HUES6 (cell line): ENCODE results near the gene GSDMA.
A peak's percentile ranks its signal among the peaks of the same experiment; 100 is the strongest.

Experiments used
- H3K27ac ChIP-seq: 2 replicates; pipeline ENCODE4 v1.7.0; 2013; ENCODE audit warnings: low read depth, mild to moderate bottlenecking, low read length, inconsistent platforms
- H3K27me3 ChIP-seq: 2 replicates; pipeline ENCODE4 v1.6.1; 2013; ENCODE audit warnings: low read length; ENCODE audit not compliant: control insufficient read depth, insufficient read depth
- H3K36me3 ChIP-seq: 2 replicates; pipeline ENCODE4 v1.6.1; 2013; ENCODE audit warnings: low read length; ENCODE audit not compliant: control insufficient read depth, insufficient read depth
- H3K4me1 ChIP-seq: 2 replicates; pipeline ENCODE4 v1.6.1; 2013; ENCODE audit warnings: low read length; ENCODE audit not compliant: control insufficient read depth, insufficient read depth
- H3K4me3 ChIP-seq: 2 replicates; pipeline ENCODE4 v1.5.1; 2013; ENCODE audit warnings: low read depth, low read length
- H3K9ac ChIP-seq: one replicate; pipeline ENCODE4 v1.6.1; 2013; ENCODE audit warnings: mild to moderate bottlenecking, low read length
- H3K9me3 ChIP-seq: 2 replicates; pipeline ENCODE4 v1.6.1; 2013; ENCODE audit warnings: low read depth, low read length; ENCODE audit not compliant: control insufficient read depth, insufficient read depth

Gene GSDMA

DNA sequence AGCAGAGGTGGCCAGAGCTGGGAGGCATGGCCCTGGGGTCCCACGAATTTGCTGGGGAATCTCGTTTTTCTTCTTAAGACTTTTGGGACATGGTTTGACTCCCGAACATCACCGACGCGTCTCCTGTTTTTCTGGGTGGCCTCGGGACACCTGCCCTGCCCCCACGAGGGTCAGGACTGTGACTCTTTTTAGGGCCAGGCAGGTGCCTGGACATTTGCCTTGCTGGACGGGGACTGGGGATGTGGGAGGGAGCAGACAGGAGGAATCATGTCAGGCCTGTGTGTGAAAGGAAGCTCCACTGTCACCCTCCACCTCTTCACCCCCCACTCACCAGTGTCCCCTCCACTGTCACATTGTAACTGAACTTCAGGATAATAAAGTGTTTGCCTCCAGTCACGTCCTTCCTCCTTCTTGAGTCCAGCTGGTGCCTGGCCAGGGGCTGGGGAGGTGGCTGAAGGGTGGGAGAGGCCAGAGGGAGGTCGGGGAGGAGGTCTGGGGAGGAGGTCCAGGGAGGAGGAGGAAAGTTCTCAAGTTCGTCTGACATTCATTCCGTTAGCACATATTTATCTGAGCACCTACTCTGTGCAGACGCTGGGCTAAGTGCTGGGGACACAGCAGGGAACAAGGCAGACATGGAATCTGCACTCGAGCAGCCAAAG, 54.7 kb downstream of the GSDMA start:
- Histone ChIP-seq H3K4me3 (no peak overlapping the region), H3K9ac (no peak overlapping the region), H3K27ac (no peak overlapping the region), H3K4me1 (peaks cover 30% of the 10 kb centered on the region), H3K9me3 (no peaks in the 10 kb centered on the region), H3K27me3 (no peaks in the 10 kb centered on the region), H3K36me3 (peaks cover 42% of the 10 kb centered on the region)

DNA sequence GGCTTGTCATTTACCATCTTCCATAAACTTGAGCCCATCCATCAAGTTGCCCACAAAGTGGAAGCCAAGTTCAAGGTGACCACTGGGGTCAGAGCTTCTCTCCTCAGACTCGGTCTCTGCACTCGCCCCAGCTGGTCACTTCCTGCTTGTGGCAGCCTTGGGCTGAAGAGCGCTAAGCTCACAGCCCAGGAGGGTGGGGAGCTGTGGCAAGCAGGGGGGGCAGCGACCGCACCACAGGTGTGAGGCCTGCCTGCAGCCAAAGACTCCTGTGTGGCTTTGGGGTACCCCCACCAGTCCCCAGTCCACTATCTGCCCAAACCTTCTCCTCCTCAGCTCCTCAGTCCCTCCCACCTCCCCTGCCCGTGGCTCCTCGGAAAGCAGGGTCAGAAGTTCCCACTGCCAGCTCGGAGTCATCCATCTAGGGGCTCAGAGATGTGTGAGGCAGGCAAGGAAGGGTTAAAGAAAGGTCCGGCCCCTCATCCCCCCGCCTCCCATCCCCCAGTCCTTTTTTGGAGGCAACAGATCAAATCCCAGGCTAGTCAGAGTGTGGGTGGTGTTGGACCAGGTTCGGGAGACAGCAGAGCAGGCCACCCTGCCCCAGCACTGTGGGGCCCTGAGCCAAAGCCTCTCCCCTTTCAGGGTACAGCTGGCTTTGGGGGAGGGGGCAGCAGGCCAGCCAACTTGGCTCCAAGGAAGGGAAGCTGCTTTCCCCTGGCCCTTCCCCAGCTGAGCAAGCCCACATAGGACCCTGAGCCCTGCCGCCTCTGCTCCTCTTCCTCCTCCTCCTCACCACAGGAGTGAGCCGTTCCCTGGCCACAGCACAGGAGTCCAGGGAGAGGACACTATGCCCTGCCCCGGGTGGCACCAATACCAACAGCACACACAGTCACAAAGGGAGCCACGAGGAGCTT, 55.7 kb downstream of the GSDMA start:
- Histone ChIP-seq H3K4me3 (0 out of 2 replicates have a peak overlapping the region, but pooled peaks have one; percentile 4), H3K4me1 (peaks cover 30% of the 10 kb centered on the region), H3K27me3 (no peaks in the 10 kb centered on the region), H3K9me3 (no peaks in the 10 kb centered on the region), H3K27ac (peak overlapping the region; percentile 25; the same call in 1 of the 2 replicates), H3K36me3 (peaks cover 50% of the 10 kb centered on the region), H3K9ac (peak overlapping the region; percentile 19)

DNA sequence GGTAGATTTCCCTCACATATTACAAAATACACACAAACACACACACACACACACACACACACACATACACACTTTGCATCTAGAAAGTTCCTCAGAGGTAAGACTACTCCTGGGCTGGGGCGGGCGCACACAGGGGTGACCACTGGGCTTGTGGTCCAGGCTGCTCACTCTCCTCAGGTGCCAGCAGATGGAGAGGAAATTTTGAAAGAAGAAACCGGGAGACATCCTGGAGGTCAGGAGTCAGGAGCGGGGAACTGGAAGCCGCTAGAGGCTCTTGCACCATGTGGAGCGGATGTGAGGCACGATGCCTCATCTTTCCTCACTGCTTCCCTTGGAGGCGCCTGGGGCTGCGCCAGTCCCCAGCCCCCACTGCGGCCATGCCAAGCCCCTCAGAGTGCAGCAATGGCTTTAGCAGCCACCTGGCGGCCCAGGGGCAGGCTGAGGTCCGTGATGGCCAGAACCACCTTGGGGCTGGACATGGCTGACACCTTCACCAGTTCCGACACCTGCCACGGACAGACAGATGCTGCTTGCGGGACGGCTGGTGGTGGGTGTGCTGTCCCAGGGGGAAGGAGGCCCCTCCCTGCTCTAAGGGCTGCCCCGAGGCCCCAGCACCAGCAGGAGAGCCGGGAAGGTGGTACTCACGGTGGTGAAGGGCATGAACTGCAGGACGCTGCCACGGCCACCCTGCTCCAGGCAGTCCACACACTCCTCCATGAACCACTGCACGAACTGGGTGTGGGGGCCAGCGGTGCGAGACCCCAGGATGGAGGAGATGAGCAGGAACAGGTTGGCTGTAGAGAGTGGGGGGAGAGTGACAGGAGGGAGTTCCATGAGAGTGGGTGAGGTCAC, 56.6 kb downstream of the GSDMA start:
- H3K27ac ChIP-seq = no peak overlapping the region
- H3K4me3 ChIP-seq = 0 out of 2 replicates have a peak overlapping the region, but pooled peaks have one; percentile 4
- H3K36me3 ChIP-seq = peaks cover 55% of the 10 kb centered on the region
- no peaks in the 10 kb centered on the region for H3K9me3 ChIP-seq
- H3K4me1 ChIP-seq = peaks cover 30% of the 10 kb centered on the region
- H3K27me3 ChIP-seq = no peaks in the 10 kb centered on the region
- H3K9ac ChIP-seq = peak overlapping the region; percentile 19

DNA sequence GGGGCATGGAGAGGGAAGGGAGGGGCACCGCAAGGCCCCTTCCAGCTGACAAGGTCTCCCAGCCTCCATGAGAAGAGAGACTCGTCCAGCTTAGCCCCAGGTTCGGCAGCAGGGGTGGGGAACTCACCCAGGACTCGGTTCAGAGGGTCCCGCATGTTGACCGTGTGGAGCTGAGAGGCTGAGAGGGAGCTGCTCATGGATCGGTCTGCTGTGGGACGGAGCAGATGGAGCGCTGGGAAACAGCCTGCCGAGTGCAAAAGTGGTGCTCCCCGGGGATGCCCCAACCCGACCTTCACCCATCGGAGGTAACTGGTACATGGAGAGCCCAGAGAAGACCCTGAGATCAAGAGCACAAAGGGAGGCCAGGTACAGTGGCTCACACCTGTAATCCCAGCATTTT, 57.3 kb downstream of the GSDMA start:
- Histone ChIP-seq H3K4me1 (peaks cover 27% of the 10 kb centered on the region), H3K4me3 (no peak overlapping the region), H3K9me3 (no peaks in the 10 kb centered on the region), H3K27ac (no peak overlapping the region), H3K9ac (no peak overlapping the region), H3K36me3 (peaks cover 62% of the 10 kb centered on the region), H3K27me3 (no peaks in the 10 kb centered on the region)

DNA sequence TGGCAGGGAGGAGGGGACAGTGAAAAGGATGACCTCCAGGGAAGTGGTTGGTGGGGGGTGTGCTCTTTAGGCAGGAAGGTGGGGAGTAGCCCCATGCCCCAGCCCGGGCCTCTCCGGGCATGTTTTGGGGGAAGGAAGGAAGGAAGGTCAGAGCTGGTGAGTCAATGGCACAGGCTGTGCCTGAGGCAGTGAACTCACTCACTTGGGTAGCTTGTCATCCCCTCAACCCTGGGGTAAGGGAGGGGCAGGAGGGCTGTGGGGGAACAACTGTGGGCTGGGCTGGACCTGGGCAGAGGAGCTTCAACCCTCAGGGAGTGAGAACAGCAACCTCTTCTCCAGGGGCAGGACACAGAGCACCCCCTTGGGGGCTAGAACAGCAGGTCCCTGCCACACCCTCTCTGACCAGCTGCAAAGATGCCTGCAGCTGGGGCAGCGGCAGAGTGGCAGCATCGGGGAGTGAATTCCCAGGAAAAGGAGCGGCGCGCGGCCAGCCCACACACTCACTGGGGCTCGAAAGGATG, 58.7 kb downstream of the GSDMA start:
- H3K27me3 ChIP-seq = no peaks in the 10 kb centered on the region
- H3K4me1 ChIP-seq = peaks cover 20% of the 10 kb centered on the region
- no peaks in the 10 kb centered on the region for H3K9me3 ChIP-seq
- peak overlapping the region; percentile 7 for H3K9ac ChIP-seq
- no peak overlapping the region for H3K27ac ChIP-seq
- H3K36me3 ChIP-seq = peaks cover 76% of the 10 kb centered on the region
- no peak overlapping the region for H3K4me3 ChIP-seq

DNA sequence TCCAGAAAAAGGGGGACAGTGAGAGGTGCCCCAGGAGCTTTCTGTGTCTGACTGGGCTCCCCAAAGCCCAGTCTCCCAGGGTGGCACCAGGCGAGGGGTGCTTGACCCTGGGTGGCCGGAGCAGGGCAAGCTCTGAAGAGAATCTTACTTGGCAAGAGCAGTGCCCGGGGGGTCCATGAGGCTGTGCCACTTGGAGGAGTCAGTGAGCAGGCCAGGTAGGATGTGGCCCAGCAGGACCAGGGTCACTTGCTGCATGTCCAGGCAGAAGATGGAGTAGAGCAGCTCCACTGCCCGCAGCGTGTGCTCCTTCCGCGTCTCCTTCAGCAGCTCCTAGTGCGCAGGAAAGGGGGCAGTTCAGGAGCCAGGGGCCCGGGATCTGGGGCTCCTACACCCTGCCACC, 59.7 kb downstream of the GSDMA start:
- Histone ChIP-seq H3K4me3 (no peak overlapping the region), H3K4me1 (peaks cover 18% of the 10 kb centered on the region), H3K9me3 (no peaks in the 10 kb centered on the region), H3K27me3 (no peaks in the 10 kb centered on the region), H3K36me3 (peaks cover 80% of the 10 kb centered on the region), H3K9ac (no peak overlapping the region), H3K27ac (no peak overlapping the region)

DNA sequence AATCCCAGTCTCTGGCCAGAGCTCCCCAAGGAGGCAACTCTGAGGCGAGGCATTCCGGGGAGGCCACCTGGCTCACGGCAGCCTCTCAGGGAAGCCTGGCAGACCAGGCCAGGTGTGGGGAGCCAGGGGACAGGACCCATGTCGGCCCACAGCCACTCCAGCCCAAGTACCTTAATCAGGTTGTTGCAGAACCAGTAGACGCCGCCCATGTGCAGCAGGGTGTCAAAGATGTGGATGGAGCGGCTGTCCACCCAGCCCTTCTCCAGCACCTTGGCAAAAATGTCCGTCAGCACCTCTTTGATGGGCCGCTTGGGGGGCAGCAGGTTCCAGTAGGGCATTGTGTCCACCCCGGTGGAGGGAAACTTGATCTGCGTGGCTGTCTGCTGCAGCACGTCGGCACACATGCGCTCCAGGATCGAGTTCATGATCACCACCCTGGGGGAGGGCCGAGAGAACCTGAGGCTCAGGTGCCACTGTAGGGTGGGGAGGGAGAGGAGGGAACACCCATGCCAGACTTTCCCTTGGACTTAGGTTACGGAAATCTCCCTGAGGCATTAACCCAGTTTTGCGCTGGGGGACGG, 60.2 kb downstream of the GSDMA start:
- Histone ChIP-seq H3K9ac (no peak overlapping the region), H3K27me3 (no peaks in the 10 kb centered on the region), H3K36me3 (peaks cover 81% of the 10 kb centered on the region), H3K27ac (no peak overlapping the region), H3K4me1 (peaks cover 14% of the 10 kb centered on the region), H3K4me3 (no peak overlapping the region), H3K9me3 (no peaks in the 10 kb centered on the region)

DNA sequence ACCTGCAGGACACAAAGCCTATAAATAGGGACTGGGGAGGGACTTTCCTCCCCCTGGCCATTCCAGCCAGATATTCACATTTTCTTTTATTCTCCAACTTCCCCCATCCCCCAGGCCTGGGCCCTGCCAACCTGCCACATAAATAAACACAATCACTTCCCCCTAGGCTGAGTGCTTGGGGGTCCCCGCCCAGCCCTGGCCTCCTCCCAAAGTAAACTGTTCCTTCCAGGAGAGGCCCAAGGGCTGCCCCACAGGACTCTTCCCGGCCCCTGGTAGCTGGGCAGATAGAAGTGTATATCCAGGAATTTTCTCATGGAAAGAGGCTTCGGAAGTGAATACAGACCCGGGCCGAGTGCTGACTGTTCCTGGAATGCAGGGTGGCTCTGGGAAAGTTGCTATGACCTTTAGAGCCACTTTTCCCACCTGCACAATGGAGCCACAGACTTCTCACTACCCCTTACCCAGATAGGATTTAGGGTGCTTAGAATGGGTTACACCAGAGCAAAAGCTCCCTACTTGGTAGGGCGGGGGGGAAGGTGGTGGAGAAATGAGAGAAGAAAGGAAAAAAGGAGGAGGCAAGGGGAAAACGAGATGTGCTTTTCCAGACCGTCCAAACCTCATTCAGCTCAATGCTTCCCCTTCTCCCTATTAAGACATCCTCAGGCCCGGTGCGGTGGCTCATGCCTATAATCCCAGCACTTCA, 60.9 kb downstream of the GSDMA start:
- no peak overlapping the region for H3K27ac ChIP-seq
- H3K9ac ChIP-seq = no peak overlapping the region
- no peak overlapping the region for H3K4me3 ChIP-seq
- no peaks in the 10 kb centered on the region for H3K27me3 ChIP-seq
- no peaks in the 10 kb centered on the region for H3K9me3 ChIP-seq
- H3K36me3 ChIP-seq = peaks cover 85% of the 10 kb centered on the region
- peaks cover 8% of the 10 kb centered on the region for H3K4me1 ChIP-seq

DNA sequence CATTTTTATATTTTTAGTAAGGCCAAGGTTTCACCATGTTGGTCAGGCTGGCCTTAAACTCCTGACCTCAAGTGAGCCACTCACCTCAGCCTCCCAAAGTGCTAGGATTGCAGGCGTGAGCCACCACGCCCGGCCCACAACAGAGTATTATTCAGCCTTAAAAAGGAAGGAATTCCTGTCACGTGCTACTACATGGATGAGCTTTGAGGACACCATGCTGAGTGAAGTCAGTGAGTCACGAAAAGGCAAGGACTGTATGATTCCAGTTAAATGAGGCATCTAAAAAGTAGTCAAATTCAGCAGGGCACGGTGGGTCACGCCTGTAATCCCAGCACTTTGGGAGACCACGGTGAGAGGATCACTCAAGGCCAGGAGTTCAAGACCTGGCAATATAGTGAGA, 62.1 kb downstream of the GSDMA start:
- no peaks in the 10 kb centered on the region for H3K9me3 ChIP-seq
- no peaks in the 10 kb centered on the region; the same call in 1 of the 2 replicates for H3K4me1 ChIP-seq
- no peak overlapping the region for H3K9ac ChIP-seq
- no peak overlapping the region for H3K27ac ChIP-seq
- H3K36me3 ChIP-seq = peaks cover 85% of the 10 kb centered on the region
- no peaks in the 10 kb centered on the region for H3K27me3 ChIP-seq
- H3K4me3 ChIP-seq = no peak overlapping the region

DNA sequence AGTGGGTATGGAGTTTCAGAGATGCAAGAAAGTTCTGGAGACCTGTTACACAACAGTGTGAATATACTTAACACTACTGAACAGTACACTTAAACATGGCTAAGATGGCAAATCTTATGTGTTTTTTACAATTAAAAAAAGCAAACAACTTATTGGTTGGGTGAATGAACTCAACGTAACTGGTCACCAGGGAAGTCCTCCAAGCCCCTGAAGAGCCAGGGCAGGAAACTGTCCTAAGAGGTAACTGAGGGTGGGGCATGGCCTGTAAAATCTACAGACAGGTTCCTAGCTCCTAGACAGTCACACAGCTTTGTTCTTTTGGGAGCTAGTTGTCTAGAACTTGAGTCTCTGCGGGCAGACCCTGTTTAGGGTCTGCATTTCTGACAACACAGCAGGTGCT, 62.8 kb downstream of the GSDMA start:
- H3K36me3 ChIP-seq = peaks cover 79% of the 10 kb centered on the region
- no peaks in the 10 kb centered on the region for H3K27me3 ChIP-seq
- no peak overlapping the region for H3K9ac ChIP-seq
- no peaks in the 10 kb centered on the region for H3K9me3 ChIP-seq
- H3K4me3 ChIP-seq = no peak overlapping the region
- H3K4me1 ChIP-seq = no peaks in the 10 kb centered on the region; the same call in 1 of the 2 replicates
- no peak overlapping the region for H3K27ac ChIP-seq
